ENCODE results near the gene KAT6B.

KAT6B gene

DNA sequence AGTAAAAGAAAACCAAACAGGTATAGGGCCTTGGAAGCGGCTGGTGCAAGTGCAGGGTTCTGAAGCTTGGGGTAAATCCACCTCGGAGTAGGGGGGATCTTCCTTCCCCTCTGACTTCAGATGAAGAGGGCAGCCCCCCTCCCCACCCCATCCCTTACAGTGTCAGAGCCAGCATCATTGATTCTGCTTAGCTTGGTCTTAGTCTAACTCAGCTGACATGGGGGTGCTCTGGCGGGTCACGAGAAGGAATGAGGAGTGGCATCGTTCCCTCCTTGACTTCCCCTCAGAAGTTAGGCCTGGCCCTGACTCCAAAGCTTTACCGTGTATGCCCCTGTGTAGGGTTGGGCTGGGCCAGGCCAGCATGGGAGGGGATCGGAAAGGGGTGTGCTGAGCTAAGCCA lies 240.9 kb downstream of the KAT6B start:
- DNase-seq (ENCODE audit: low read depth in 2 of 2), result no peak

DNA sequence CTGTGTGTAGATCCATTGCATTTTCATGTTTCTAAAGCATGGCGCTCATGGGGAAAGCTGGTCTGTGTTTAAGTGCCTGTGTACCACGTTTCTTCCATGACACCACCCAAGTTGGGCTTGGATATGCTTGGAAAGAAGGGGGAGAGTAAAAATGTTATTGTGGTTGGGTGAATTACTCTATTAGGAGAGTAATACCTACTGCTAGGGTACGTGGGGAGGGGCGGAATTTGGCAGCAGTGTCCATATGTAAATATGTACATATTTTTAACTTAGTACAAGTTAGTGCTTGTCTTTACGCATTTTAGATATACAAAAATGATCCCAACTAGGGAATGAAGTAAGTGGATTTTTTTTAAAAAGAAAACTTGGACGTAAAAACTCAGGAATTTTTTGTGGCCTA lies 242.1 kb downstream of the KAT6B start:
- DNase-seq (ENCODE audit: low read depth in 2 of 2), result no peak

DNA sequence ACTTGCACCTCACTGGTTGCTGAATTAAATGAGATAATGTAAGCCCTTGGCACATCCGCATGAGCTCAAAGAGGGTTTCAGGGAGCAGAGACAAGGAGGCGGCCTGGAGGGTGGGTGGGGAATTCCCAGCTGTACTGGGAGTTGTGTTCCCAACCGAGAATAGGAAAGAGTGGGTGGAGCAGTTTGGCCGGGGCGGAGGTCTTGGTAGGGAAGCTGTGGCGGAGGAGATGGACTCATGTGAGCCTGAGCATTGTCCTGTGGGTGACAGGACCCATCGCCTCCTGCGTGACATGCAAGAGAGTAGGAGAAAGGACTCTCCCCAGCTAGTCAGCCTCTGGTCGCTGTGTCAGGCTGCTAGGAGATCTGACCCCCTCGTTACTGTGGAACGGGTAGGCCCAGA lies 244.1 kb downstream of the KAT6B start:
- DNase-seq (ENCODE audit: low read depth in 2 of 2), result no peak

DNA sequence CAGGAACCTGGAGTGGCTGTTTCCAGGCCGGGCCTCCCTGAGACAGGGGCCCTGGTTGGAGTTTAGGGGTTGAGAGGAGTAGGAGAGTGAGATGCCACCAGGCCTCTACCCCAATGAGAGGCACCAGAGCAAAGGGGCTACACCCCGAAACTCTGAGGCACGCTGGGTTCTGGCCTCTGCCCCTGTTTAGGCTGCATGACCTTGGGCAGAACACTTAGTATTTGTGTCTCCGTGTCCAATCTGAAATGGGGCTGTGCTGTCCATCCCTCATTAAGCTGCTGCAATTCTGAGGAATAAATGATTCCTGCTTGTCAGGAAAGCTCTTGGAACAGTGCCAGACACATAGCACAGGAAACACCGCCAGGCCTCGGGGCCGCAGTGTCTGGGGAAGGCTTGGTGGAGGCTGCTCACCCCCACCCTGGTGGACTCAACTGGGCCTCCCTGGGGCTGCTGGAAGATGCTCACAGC lies 244.6 kb downstream of the KAT6B start:
- no peak for DNase-seq (ENCODE audit: low read depth in 2 of 2)

- no peak for DNase-seq (ENCODE audit: low read depth in 2 of 2)
Observed at GRCh38 chr10:75071756-75072155, 245.4 kb downstream of the KAT6B start.

- no peak for DNase-seq (ENCODE audit: low read depth in 2 of 2)
Observed at GRCh38 chr10:75072727-75073126, 246.3 kb downstream of the KAT6B start.

- no peak for DNase-seq (ENCODE audit: low read depth in 2 of 2)
Observed at GRCh38 chr10:75073442-75073841, 247.0 kb downstream of the KAT6B start.

GRCh38 chr10:75074711-75075445 lies 248.5 kb downstream of the KAT6B start:
- no peak for DNase-seq (ENCODE audit: low read depth in 2 of 2)

- DNase-seq (ENCODE audit: low read depth in 2 of 2), result no peak
Observed at GRCh38 chr10:75076348-75076747, 249.9 kb downstream of the KAT6B start.

- DNase-seq (ENCODE audit: low read depth in 2 of 2), result no peak
Observed at GRCh38 chr10:75079436-75080083, 253.2 kb downstream of the KAT6B start.

GRCh38 chr10:75080554-75080953 lies 254.2 kb downstream of the KAT6B start:
- DNase-seq (ENCODE audit: low read depth in 2 of 2), result no peak

GRCh38 chr10:75081379-75081778 lies 255.0 kb downstream of the KAT6B start:
- no peak for DNase-seq (ENCODE audit: low read depth in 2 of 2)

All from fibroblast of skin of left biceps (primary cell).